ENCODE data around the gene NRXN3.

Gene NRXN3

DNA sequence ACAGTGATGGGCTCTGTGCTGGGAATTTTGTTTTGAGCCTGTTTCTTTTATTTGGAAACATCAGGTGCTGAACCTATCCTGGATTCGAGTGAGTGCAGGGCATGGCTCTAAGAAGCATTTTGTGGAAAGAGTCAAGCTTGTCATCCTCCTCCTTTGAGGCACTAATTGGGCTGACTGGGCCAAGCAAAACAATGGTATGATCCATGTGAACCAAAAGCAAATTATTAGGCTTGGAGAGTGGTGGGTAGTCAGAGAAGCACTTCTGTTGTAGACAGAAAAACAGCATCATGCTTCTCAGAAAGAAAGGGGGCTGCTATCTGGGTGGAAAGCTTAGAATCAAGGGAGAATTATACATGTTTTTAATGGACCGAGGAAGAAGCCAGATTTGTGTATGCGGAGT lies 1559.6 kb downstream of the NRXN3 start:
- H3F3A ChIP-seq (ENCODE audit: insufficient read depth, low read length), result no peaks in the 10 kb centered on the region
- no peaks in the 10 kb centered on the region for H3K9me3 ChIP-seq (ENCODE audit: low read length)

DNA sequence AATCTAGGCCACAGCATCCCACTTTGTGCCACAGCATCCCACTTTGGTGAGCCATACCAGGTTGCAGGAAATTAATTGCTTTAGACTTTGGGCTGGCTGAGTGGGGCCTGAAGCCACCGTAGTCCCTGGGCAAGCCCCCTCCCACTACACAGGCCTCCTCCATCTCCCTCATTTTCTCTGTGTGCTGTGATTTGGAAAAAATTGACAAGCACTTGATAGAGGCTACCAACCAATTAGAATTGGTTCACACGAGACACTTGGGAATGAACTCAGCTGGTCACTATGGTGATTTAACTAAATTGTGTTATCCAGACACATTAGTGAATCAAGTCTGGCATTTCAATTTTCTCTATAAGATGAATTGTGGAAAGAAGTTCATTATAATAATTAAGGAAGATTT lies 1560.0 kb downstream of the NRXN3 start:
- no peak overlapping the region for H3K4me2 ChIP-seq (ENCODE audit: low read length)
- no peaks in the 10 kb centered on the region for H3K36me3 ChIP-seq (ENCODE audit: insufficient read depth, low read length)
- no peak overlapping the region for H3K27ac ChIP-seq (ENCODE audit: low read depth, low read length, poor library complexity, severe bottlenecking)
- no peaks in the 10 kb centered on the region for H4K20me1 ChIP-seq (ENCODE audit: insufficient read depth, low read length)
- no peaks in the 10 kb centered on the region for H3K27me3 ChIP-seq (ENCODE audit: insufficient read depth, low read length)
- H3K9me3 ChIP-seq (ENCODE audit: low read length), result no peaks in the 10 kb centered on the region
- no peak overlapping the region for H2AFZ ChIP-seq (ENCODE audit: low read length)
- TF ChIP-seq, protein P1, sequence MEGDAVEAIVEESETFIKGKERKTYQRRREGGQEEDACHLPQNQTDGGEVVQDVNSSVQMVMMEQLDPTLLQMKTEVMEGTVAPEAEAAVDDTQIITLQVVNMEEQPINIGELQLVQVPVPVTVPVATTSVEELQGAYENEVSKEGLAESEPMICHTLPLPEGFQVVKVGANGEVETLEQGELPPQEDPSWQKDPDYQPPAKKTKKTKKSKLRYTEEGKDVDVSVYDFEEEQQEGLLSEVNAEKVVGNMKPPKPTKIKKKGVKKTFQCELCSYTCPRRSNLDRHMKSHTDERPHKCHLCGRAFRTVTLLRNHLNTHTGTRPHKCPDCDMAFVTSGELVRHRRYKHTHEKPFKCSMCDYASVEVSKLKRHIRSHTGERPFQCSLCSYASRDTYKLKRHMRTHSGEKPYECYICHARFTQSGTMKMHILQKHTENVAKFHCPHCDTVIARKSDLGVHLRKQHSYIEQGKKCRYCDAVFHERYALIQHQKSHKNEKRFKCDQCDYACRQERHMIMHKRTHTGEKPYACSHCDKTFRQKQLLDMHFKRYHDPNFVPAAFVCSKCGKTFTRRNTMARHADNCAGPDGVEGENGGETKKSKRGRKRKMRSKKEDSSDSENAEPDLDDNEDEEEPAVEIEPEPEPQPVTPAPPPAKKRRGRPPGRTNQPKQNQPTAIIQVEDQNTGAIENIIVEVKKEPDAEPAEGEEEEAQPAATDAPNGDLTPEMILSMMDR (IDR thresholded peaks at IDR 0.05; ENCODE audit: low read length), result no peak
- TF ChIP-seq EZH2 (IDR thresholded peaks at IDR 0.05; ENCODE audit: borderline replicate concordance, low read length), result no peak
- H3K79me2 ChIP-seq (ENCODE audit: insufficient read depth, low read length), result no peaks in the 10 kb centered on the region
- no peaks in the 10 kb centered on the region for H3K4me1 ChIP-seq (ENCODE audit: insufficient read depth, low read length, severe bottlenecking)
- H3F3A ChIP-seq (ENCODE audit: insufficient read depth, low read length), result no peaks in the 10 kb centered on the region
- no peak overlapping the region for H3K9ac ChIP-seq (ENCODE audit: low read length)
- no peaks in the 10 kb centered on the region for H3K9me2 ChIP-seq (ENCODE audit: low read depth, low read length)
- H3K4me3 ChIP-seq (ENCODE audit: low read depth, low read length, poor library complexity, severe bottlenecking), result no peak overlapping the region

More for the DNA sequence above, 1559.6 kb downstream of the NRXN3 start:
- Histone ChIP-seq H3K9ac (ENCODE audit: low read length) (no peak overlapping the region), H3K4me3 (ENCODE audit: low read depth, low read length, poor library complexity, severe bottlenecking) (no peak overlapping the region), H3K4me1 (ENCODE audit: insufficient read depth, low read length, severe bottlenecking) (no peaks in the 10 kb centered on the region), H3K4me2 (ENCODE audit: low read length) (no peak overlapping the region), H3K9me2 (ENCODE audit: low read depth, low read length) (no peaks in the 10 kb centered on the region), H2AFZ (ENCODE audit: low read length) (no peak overlapping the region), H3K36me3 (ENCODE audit: insufficient read depth, low read length) (no peaks in the 10 kb centered on the region), H3K27ac (ENCODE audit: low read depth, low read length, poor library complexity, severe bottlenecking) (no peak overlapping the region), H3K79me2 (ENCODE audit: insufficient read depth, low read length) (no peaks in the 10 kb centered on the region), H3K27me3 (ENCODE audit: insufficient read depth, low read length) (no peaks in the 10 kb centered on the region), H4K20me1 (ENCODE audit: insufficient read depth, low read length) (no peaks in the 10 kb centered on the region)
- no peak for TF ChIP-seq EZH2 (IDR thresholded peaks at IDR 0.05; ENCODE audit: borderline replicate concordance, low read length)
- TF ChIP-seq, protein P1 (IDR thresholded peaks at IDR 0.05; ENCODE audit: low read length), result no peak

DNA sequence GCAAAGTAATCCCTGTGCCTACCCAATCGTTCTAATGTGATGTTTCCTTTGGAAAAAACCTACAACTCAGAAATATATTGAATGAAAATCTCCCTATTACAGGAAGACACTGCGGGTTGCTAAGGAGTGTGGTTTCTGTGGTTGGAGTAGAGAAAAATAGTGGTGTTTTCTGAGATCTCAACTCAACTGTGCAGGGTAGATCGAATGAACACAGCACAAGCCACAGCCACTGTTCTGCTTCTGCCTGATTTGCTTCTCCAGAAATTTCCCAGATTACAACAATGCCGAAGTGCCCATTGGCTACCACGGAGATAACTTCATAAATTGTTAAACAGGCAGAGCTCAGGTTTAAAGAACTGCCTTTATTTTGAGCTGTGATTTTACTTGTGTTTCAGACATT lies 1560.8 kb downstream of the NRXN3 start:
- Histone ChIP-seq H4K20me1 (ENCODE audit: insufficient read depth, low read length) (no peaks in the 10 kb centered on the region), H3K4me3 (ENCODE audit: low read depth, low read length, poor library complexity, severe bottlenecking) (no peak overlapping the region), H3K9ac (ENCODE audit: low read length) (no peak overlapping the region), H3K9me2 (ENCODE audit: low read depth, low read length) (no peaks in the 10 kb centered on the region), H3K4me2 (ENCODE audit: low read length) (no peak overlapping the region), H3K36me3 (ENCODE audit: insufficient read depth, low read length) (no peaks in the 10 kb centered on the region), H3K27ac (ENCODE audit: low read depth, low read length, poor library complexity, severe bottlenecking) (no peak overlapping the region), H3K79me2 (ENCODE audit: insufficient read depth, low read length) (no peaks in the 10 kb centered on the region), H3K9me3 (ENCODE audit: low read length) (no peaks in the 10 kb centered on the region), H2AFZ (ENCODE audit: low read length) (no peak overlapping the region), H3K27me3 (ENCODE audit: insufficient read depth, low read length) (no peaks in the 10 kb centered on the region), H3F3A (ENCODE audit: insufficient read depth, low read length) (no peaks in the 10 kb centered on the region), H3K4me1 (ENCODE audit: insufficient read depth, low read length, severe bottlenecking) (no peaks in the 10 kb centered on the region)
- TF ChIP-seq EZH2 (IDR thresholded peaks at IDR 0.05; ENCODE audit: borderline replicate concordance, low read length), result no peak
- TF ChIP-seq, protein P1 (IDR thresholded peaks at IDR 0.05; ENCODE audit: low read length), result no peak

All from OCI-LY1 (cell line).